Hematopoietic multipotent progenitor cell treated with erythropoietin and hydrocortisone succinate and interleukin-3 and kit ligand, for 8 days (in vitro differentiated cells): ENCODE measurements around the gene CDH3.
"Not testable (repeated sequence)": the region's sequence is repeated elsewhere in the genome, so short reads cannot be mapped to it uniquely, and the experiment has no call there.

Experiments
- DNase-seq: peaks from one replicate; pipeline ENCODE4 v3.0.0-alpha.2; 2015

Gene CDH3

DNA sequence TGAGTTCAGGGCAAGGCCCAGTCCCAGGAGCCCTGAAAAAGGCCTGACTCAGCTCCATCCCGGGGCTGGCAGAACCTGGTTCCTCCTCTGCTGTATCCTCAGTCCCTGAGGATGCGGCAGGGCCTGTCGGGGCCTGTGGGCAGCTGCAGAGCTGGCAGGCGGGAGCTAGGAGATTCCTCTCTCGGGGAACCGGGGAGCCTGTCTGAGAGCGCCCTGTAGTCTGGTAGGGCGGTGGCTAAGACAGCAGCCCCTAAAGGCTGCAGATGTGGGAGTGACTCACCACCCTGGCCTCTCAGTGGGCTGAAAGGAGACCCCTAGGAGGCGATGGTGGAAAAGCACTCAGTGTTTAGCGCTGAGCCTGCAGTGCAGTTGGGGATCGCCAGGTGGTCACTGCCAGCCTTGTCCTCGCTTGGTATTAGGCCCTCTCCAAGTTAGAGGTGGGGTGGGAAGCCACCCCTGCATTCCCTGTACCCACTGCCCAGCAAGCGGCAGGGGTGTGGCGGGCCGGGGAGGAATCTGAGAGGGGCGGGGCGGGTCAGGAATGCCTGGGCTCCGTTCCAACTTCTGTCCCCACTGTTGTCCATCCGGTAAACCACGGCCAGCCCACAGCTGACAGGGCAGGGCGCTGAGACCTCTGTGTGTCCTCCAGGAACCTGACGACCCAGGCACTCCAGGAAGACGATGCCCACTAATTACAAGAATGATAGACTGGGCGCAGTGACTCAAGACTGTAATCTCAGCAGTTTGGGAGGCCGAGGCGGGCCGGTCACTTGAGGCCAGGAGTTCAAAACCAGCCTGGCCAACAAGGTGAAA, 62.4 kb downstream of the CDH3 start:
- peak; percentile 52 for DNase-seq

DNA sequence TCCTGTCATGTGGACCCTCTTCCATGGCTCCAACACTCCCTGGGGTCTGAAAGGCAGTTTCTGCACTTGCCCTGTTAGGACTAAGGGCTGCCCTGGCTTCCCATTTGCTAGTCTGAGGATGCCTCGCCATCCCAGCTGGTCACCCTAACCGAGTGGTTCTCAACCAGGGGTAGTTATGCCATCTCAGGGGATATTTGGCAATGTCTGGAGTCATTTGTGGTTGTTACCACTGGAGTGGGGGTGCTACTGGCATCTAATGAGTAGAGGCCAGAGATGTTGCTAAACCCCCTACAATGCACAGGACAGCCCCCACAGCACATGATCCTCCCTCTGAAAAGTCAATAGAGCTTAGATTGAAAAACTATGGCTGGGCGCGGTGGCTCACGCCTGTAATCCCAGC, 65.1 kb downstream of the CDH3 start:
- DNase-seq, result no peak

DNA sequence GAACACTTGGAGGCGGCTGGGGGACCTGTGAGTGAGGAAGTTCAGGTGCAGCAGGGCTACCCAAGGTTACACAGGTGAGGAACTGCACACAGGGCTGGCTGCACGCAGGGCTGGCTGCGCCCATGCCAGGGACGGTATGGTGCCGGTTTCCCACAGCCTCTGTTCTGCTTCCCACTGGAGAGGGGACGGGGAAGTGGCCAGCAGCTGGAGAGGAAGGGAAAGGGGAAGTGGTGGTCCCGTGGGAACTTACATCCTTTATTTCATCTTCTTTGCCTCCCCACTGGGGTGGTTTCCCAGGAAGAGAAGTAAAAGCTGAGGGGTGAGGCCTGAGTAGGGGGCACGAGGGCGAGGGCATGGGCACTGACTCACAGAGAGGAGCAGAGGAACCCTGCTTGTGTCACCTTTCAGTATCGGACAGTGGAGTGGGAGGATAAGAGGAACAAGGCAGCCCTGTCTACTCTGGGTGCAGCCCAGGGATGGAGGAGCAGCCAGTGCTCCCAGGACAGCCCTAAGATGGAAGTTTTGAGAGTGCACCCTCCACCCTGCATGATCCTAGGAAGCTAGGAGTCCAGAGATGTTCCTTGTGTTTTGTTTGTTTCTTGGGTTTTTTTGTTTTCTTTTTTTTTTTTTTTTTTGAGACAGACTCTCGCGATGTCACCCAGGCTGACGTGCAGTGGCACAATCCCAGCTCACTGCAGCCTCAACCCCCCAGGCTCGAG, 66.5 kb downstream of the CDH3 start:
- no peak for DNase-seq

DNA sequence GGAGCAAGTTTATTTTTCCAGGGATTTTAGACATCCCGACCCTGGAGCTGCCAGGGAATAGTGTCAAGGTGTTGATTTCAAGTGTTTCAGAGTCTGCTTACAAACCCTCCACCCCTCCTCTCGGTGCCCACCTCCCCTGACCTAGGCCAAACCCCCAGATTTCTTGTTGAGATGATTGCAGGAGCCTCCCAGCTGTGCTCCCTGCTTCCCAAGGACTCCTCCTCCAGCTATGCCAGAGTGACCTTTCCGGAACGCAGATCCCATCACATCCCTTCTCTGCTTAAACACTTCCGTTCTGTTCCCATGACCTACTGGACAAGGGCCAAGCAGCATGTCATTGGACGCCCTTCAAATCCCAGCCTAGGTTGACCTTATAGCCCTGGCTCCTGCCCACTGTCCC, 68.3 kb downstream of the CDH3 start:
- DNase-seq, result no peak

DNA sequence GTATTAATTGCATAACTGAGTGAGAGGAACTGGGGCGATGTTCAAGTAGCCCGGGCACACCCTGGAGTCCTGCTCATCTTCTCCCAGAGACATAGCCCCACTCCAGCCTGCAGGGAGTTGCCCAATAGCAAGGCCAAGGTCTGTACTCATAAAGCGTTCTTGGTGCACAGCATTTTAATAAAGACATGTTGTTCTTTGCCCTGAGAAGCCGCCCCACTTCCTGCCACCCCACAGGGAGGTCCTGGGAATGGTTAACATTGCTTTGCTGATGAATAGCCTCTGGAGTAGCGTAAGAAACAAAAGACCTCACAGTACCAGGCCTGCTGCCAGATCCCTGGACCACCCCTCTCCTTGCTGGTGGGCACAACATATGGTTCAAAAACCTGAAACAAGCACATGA, 70.4 kb downstream of the CDH3 start:
- DNase-seq, result no peak

DNA sequence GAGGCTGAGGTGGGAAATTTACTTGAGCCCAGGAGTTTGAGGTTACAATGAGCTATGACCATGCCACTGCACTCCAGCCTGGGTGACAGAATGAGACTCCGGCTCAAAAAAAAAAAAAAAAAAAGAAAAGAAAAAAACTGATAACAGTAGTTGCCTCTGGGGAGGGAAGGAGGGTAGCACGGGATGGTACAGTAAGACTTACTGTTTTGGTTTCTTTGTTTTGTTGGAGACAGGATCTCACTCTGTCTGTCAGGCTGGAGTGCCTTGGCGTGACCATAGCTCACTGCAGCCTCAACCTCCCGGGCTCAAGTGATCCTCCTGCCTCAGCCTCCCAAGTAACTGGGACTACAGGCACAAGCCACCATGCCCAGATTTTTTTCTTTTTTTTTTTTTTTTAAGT, 71.4 kb downstream of the CDH3 start:
- not testable (repeated sequence) for DNase-seq

DNA sequence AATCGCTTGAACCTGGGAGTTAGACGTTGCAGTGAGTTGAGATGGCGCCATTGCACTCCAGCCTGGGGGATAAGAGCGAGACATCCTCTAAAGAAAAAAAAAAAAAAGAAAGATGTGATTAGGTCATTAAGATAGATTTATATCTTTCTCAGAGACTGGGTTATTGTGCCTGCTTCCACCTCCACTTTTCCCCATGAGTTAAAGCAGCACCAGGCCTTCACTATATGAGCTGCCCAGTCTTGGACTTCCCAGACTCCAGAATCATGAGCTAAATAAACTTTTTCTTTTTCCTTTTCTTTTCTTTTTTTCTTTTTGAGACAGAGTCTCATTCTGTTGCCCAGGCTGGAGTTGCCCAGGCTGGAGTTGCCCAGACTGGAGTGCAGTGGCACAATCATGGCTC, 72.6 kb downstream of the CDH3 start:
- no peak for DNase-seq

DNA sequence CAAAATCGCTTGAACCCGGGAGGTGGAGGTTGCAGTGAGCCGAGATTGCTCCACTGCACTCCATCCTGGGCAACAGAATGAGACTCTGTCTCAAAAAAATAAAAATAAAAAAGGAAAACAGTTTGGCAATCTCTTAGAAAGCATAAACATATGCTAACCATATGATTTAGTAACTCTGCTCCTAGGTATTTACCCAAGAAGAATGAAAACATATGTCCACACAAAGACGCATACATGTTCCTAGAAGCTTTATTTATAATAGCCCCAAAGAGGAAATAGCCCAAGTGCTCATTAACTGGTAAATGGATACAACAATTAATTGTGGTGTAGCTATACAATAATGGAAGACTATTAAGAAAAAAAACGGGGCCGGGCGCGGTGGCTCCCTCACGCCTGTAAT, 73.5 kb downstream of the CDH3 start:
- DNase-seq, result no peak

DNA sequence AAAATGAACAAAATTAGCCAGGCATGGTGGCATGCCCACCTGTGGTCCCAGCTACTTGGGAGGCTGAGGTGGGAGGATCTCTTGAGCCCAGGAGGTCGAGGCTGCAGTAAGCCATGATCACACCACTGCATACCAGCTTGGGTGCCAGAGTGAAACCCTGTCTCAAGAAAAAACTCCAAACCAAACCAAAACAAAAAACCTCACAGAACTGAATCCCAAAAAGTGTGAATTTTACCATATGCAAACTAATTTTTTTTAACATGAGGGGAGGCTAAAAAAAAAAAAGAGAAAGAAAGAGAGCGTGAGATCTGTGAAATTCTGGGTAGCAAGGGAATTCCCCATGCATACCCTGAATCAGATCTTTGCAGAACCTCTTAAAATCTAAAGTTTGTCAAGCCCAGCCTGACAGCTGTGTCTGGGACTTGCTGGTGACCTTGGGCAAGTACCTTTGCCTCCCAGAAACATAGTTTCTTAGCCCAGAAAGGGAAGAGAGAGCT, 74.9 kb downstream of the CDH3 start:
- DNase-seq, result no peak

DNA sequence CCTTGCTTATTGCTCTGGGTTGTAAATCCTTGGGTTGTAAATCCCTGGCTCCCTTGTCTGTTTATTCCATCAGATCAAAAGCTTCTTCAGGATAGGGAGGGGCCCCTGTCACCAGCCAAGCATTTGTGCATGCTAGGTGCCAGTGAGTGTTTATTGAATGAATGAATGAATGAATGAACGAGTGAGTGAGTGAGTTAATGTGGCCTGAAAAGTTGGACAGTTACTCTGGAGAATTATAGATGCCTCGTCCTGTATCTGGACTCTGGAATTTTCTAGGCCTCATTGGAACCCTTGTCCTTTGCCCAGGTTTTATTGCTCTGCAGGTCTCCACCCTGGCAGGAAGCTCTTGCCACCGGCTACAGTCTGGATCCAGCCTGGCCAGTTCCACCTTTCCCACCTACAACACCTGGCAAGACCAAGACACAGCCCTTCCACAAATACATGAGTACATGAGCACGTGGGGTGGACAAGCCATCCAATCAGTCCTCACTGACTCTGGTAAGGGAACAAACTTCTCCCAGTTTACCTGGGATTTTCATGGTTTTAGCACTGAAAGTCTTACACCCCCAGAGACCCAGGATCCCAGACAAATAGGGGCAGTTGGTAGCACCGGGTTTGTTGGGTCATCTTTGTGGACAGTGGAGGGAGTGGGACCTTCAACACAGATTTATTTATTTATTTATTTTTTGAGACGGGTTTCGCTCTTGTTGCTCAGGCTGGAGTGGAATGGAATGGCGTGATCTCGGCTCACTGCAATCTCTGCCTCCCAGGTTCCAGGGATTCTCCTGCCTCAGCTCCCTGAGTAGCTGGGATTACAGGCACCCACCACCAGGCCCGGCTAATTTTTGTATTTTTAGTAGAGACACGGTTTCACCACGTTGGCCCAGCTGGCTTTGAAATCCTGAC, 77.3 kb downstream of the CDH3 start:
- DNase-seq, result no peak

DNA sequence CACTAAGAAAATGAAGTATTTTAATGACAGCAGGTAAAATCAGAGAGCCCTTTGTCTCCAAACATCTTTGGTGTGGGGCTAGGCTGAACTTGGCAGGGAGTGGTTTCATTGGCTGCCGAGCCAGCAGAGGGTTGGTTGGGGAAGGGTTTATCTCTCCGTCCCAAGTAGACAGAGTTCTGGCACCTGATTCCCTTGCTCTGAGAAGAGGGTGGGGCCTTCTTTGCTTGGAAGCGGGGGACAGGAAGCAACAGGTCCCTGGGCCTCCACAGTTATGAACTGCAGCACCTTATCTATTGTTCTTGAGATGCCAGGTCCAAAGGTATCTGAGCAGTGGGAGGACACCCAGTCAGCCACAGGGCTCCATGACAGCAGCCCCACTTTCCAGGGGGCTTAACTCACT, 79.7 kb downstream of the CDH3 start:
- peak; percentile 99 for DNase-seq

DNA sequence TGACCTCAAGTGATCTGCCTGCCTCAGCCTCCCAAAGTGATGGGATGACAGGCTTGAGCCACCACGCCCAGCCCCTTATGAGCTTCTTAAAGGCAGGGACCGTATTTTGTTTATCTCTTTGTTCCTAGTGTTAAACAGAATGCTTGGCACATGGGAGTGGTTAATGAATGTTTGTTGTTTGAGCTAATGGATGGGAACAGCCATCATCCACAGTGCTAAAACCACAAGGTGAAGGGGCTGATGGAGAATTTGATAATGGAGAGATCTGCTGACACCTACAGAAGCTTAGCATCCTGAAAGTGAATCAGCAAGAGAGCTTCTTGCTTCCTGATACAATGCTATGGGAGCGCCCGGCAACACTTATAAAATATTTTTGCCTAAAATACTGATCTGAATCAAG, 83.4 kb downstream of the CDH3 start:
- DNase-seq, result peak; percentile 93

DNA sequence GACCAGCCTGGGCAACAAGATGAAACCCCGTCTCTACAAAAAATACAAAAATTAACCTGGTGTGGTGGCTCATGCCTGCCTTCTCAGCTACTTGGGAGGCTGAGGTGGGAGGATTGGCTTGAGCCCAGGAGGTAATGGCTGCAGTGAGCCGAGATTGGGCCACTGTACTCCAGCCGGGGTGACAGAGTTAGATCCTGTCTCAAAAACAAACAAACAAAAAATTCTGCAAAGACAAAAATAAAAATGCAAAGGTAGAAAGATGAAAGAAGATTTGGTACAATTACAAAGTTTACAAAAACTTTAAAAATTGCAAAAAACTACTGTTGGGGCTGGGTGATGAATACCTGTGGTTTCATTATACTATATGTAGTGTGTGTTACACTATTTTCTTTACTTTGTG, 86.5 kb downstream of the CDH3 start:
- peak; percentile 75 for DNase-seq

DNA sequence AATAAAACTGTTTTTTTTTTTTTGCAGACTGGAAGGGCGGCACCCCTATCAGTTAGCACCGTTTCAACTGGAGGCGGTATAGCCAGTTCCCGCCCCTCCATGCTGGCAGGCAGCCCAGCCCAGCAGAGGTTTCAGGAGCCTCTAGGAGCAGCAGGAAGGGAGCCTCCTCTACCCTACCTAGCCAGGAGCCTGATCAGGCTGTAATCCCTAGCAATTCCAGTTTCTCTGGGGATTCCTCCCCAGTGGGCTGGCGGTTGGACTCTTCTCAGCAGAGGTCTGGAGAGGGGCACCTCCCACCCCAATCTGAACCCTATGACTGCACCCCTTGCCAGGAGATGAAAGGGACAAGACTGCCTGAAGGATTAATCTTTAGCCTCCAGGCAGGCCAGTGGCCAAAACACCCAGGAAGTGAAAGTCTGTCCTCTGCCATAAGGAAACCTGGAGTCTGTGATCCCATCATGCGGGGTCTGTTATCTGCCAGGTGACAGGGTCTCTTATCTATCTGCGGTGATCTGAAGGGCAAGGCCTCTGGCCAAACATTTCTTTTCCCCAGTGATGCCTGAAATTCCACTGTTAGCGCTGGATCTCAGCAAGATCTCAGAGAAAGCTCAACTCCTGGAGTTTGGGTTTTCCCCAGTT, 87.1 kb downstream of the CDH3 start:
- peak; percentile 94 for DNase-seq

DNA sequence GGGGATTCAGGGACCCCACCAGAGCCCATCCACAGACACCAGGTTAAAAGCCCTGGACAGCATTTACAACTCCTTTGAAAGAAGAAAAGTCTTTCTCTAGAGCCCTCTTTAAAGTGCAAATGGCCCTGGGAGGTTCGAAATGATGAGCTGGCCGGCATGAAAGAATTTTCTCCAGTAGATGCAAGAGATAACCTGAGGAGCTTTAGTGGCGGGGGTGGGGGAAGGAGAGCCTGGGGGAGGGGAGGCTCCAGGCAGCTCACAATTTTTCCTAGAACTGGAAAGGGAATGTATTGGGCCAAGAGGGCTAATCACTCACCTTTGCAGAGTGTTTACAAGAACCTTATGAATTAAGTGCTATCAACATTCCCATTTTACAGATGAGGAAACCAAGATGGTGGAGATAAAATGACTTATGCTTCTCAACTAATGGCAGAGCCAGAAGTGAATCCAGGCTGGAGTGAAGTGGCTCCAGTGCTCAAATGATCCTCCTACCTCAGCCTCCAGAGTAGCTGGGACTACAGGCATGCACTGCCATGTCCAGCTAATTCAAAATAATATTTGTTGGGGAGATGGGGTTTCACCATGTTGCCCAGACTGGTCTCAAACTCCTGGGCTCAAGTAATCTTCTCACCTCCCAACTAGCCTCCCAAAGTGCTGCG, 87.8 kb downstream of the CDH3 start:
- DNase-seq, result no peak

DNA sequence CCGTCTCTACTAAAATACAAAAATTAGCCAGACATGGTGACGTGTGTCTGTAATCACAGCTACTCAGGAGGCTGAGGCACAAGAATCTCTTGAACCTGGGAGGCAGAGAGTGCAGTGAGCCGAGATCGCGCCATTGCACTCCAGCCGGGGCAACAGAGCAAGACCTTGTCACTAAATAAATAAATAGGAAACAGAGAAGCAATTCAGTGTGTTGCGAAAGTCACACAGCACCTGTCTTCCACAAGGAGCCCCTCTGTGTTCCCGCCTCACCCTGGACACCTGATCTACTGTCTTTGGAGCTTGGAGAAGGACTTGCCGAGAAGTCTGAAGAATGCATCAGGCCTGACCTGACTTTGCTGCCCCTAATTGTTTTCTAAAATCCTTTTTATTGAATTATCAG, 88.5 kb downstream of the CDH3 start:
- no peak for DNase-seq

DNA sequence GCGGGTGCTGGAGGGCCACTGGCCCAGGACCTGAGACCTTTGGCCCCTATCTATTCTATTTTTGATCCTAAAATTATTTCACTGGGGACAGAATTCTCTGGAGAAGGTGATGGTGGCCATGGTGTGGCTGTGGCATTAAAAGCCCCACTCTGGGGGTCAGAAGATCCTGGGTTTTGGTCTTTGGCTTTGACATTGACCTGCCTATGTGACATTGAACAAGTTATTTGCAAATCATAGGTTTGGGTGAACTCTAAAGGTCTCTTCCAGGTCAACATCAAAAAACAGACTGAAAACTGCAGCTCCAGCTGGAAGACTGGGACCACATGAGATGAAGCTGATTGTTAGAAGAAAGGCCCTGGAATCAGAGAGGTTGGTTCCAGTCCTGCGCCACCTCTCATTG, 89.7 kb downstream of the CDH3 start:
- DNase-seq, result no peak

DNA sequence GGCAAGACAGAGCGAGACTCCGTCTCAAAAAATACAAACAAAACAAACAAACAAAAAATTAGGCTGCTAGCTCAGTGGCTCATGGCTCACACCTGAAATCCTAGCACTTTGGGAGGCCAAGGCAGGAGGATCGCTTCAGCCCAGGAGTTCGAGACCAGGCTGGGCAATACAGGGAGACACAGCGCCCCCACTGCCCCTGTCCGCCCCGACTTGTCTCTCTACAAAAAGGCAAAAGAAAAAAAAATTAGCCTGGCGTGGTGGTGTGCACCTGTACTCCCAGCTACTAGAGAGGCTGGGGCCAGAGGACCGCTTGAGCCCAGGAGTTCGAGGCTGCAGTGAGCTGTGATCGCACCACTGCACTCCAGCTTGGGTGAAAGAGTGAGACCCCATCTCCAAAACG, 91.5 kb downstream of the CDH3 start:
- DNase-seq, result no peak

DNA sequence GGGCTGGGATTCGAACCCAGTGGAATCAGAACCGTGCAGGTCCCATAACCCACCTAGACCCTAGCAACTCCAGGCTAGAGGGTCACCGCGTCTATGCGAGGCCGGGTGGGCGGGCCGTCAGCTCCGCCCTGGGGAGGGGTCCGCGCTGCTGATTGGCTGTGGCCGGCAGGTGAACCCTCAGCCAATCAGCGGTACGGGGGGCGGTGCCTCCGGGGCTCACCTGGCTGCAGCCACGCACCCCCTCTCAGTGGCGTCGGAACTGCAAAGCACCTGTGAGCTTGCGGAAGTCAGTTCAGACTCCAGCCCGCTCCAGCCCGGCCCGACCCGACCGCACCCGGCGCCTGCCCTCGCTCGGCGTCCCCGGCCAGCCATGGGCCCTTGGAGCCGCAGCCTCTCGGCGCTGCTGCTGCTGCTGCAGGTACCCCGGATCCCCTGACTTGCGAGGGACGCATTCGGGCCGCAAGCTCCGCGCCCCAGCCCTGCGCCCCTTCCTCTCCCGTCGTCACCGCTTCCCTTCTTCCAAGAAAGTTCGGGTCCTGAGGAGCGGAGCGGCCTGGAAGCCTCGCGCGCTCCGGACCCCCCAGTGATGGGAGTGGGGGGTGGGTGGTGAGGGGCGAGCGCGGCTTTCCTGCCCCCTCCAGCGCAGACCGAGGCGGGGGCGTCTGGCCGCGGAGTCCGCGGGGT, 92.1 kb downstream of the CDH3 start, which contains the start of gene CDH1:
Gene CDH1, plus strand, starts transcription at position 247 of the 684 bp plus-strand sequence. Its CDS starts 124 bp downstream, at position 371.
- peak; percentile 75 for DNase-seq

DNA sequence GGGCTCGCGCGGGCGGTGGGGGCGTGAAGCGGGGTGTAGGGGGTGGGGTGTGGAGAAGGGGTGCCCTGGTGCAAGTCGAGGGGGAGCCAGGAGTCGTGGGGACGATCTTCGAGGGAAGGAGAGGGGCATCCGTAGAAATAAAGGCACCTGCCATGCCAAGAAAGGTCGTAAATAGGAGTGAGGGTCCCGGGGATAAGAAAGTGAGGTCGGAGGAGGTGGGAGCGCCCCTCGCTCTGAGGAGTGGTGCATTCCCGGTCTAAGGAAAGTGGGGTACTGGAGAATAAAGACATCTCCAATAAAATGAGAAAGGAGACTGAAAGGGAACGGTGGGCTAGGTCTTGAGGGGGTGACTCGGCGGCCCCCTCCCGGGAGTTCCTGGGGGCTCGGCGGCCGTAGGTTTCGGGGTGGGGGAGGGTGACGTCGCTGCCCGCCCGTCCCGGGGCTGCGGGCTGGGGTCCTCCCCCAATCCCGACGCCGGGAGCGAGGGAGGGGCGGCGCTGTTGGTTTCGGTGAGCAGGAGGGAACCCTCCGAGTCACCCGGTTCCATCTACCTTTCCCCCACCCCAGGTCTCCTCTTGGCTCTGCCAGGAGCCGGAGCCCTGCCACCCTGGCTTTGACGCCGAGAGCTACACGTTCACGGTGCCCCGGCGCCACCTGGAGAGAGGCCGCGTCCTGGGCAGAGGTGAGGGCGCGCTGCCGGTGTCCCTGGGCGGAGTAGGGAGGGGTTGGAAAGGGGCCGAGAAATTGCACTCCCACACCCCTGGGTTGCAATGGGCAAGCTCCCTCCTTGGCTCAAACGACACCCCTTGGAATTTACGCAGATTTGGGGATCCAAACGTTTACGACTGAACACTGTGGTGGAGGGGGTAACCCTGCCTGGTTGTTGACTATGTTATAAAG, 92.9 kb downstream of the CDH3 start:
- peak; percentile 57 for DNase-seq
